ENCODE measurements around the gene C4orf50.

DNA sequence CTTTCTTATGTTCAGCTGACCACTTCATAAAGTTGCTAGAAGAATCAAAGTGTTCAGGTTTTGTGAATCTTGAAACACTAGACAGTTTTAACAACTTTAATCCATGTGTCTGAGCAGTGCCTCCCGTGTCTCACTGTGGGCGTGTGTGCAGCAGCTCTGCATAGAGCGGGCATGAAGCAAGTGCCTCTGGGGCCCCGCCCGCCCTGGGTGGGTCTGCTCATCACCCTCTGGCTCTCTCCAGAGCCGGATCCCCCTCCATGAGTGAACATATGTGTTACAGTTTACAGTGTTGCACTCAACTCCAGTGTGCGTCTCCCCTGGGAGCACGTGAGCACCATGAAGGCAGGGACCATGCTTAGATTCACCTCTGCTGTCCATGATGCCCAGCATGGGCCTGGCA, 87.8 kb downstream of the C4orf50 start:
- TF ChIP-seq, protein P1, sequence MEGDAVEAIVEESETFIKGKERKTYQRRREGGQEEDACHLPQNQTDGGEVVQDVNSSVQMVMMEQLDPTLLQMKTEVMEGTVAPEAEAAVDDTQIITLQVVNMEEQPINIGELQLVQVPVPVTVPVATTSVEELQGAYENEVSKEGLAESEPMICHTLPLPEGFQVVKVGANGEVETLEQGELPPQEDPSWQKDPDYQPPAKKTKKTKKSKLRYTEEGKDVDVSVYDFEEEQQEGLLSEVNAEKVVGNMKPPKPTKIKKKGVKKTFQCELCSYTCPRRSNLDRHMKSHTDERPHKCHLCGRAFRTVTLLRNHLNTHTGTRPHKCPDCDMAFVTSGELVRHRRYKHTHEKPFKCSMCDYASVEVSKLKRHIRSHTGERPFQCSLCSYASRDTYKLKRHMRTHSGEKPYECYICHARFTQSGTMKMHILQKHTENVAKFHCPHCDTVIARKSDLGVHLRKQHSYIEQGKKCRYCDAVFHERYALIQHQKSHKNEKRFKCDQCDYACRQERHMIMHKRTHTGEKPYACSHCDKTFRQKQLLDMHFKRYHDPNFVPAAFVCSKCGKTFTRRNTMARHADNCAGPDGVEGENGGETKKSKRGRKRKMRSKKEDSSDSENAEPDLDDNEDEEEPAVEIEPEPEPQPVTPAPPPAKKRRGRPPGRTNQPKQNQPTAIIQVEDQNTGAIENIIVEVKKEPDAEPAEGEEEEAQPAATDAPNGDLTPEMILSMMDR (IDR thresholded peaks at IDR 0.05; ENCODE audit: low read length): no peak
- TF ChIP-seq EZH2 (IDR thresholded peaks at IDR 0.05; ENCODE audit: borderline replicate concordance, low read length): no peak

Measured in OCI-LY1 (cell line).